Body of pancreas (tissue), 4 donors: ENCODE measurements around the gene KLHL30. TPM values are rescaled to one million over a fixed set of nuclear protein-coding genes. Genes with fewer than 3 reads are reported as not detected.

Source experiments
- ATAC-seq: fragments of 150-250 bp; one replicate; pipeline ENCODE4 v1.9.1; 2016
- DNase-seq, 4 donors: peaks; one replicate each; pipeline ENCODE4 v3.0.0-alpha.2; 2019
- H3K27ac ChIP-seq, 4 donors: fragments of 200-600 bp; sonication (generic); 1 replicate in 3 of 4; 2 replicates in 1 of 4; pipeline versions ENCODE4 v1.5.1 to v1.6.1; 2016 to 2019; ENCODE audit warnings: mild to moderate bottlenecking in 1 of 4, mixed read lengths in 1 of 4, moderate library complexity in 1 of 4
- H3K27me3 ChIP-seq, 2 donors: fragments of 200-600 bp; sonication (generic); one replicate each; pipeline ENCODE4 v1.6.0; 2016; ENCODE audit warnings: mild to moderate bottlenecking in 1 of 2
- H3K36me3 ChIP-seq, 2 donors: fragments of 200-600 bp; sonication (generic); replicated peaks in 1 of 2; 2 replicates each; pipeline ENCODE4 v1.5.1; 2016; ENCODE audit warnings: low read depth in 2 of 2; ENCODE audit not compliant: insufficient read depth in 1 of 2
- H3K4me1 ChIP-seq: fragments of 200-600 bp; sonication (generic); one replicate; pipeline ENCODE4 v1.6.0; 2016
- H3K4me3 ChIP-seq, 2 donors: fragments of 200-600 bp; sonication (generic); 1 replicate in 1 of 2; 2 replicates in 1 of 2; pipeline ENCODE4 v1.5.1; 2016 to 2019
- H3K9me3 ChIP-seq, 3 donors: fragments of 200-600 bp; sonication (generic); 1 replicate in 2 of 3; 2 replicates in 1 of 3; pipeline ENCODE4 v1.5.1; 2016
- CTCF ChIP-seq, 7 experiments: fragments of 450-650 bp in 4 of 7; fragments of 200-600 bp in 3 of 7; sonication (generic) in 3 of 7; IDR thresholded peaks; one replicate each; pipeline ENCODE4 v1.5.1; 2016 to 2019; ENCODE audit warnings: antibody characterized with exemption in 7 of 7
- POLR2A ChIP-seq, 3 donors: fragments of 450-650 bp; IDR thresholded peaks; one replicate each; pipeline ENCODE4 v1.6.1; 2016; ENCODE audit warnings: antibody characterized with exemption in 3 of 3, mild to moderate bottlenecking in 2 of 3
- WGBS, 2 donors: methylation state at CpG; one replicate each; pipeline ENCODE4 v1.1.5; 2017; 5-methylcytosine and 5-hydroxymethylcytosine counted together
- intact Hi-C: fragments of 100-400 bp; cut with DNase I; formaldehyde crosslinking; loops from one replicate; pipeline ENCODE4 v1.15.1; 2023
- total RNA-seq, 2 donors: library from RNA; depleted of rRNA; stranded (reverse); fragments of >200 nt; gene quantifications; one replicate each; pipeline ENCODE4 v1.1.0, GENCODE V29; 2016

KLHL30 gene
- total RNA-seq, 2 donors from 2014 or later = 0.26 to 0.66 TPM

GRCh38 chr2:238093181-238094140 is 45.0 kb upstream of the KLHL30 start:
- Histone ChIP-seq H3K9me3 (no peaks in the 10 kb centered on the region), H3K27ac (no peak overlapping the region), H3K36me3 (no peaks in the 10 kb centered on the region), H3K4me3 (no peak overlapping the region), H3K27me3 (no peaks in the 10 kb centered on the region), H3K4me1 (peaks cover 27% of the 10 kb centered on the region)
- WGBS, 2 donors = 92 to 94% methylated on average over 26 of the region's 26 CpGs
- ATAC-seq (no peak), DNase-seq (no peak)
- intact Hi-C loops = no loop called here
- TF ChIP-seq CTCF (IDR thresholded peaks at IDR 0.05) (no peak), POLR2A (IDR thresholded peaks at IDR 0.05) (no peak)

DNA sequence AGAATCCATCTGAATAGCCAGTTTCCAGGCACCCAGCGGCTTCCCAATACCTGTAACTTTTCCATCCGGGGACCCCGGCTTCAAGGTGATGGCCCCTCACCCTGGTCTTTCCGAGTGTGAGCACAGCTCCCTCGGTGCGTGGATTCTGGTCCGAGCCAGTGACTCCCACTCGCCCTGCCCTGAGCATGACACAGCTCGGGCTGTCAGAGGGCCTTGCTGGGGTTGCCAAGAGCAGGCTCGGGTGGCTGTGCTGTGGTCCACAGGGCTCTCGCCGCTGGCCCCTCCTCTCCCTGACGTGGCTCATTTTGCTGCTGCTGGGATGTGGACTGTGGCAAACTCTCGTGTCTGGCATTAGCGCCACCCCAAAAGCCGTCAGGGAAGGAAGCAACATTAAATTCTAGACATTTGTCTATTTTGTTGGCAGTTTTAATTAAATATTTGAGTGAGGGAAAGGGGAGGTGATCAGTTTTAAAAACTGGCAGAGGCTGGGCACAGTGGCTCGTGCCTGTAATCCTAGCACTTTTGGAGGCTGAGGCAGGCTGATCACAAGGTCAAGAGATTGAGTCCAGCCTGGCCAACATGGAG is 43.9 kb upstream of the KLHL30 start:
- intact Hi-C loops = no loop called here
- Histone ChIP-seq H3K4me3 (no peak overlapping the region), H3K36me3 (no peaks in the 10 kb centered on the region), H3K4me1 (peaks cover 35% of the 10 kb centered on the region), H3K27ac (no peak overlapping the region), H3K27me3 (no peaks in the 10 kb centered on the region), H3K9me3 (no peaks in the 10 kb centered on the region)
- 95 to 96% methylated on average over 14 to 17 of the region's 17 CpGs for WGBS, 2 donors
- no peak for ATAC-seq
- no peak for DNase-seq
- TF ChIP-seq POLR2A (IDR thresholded peaks at IDR 0.05) (no peak), CTCF (IDR thresholded peaks at IDR 0.05) (no peak)

DNA sequence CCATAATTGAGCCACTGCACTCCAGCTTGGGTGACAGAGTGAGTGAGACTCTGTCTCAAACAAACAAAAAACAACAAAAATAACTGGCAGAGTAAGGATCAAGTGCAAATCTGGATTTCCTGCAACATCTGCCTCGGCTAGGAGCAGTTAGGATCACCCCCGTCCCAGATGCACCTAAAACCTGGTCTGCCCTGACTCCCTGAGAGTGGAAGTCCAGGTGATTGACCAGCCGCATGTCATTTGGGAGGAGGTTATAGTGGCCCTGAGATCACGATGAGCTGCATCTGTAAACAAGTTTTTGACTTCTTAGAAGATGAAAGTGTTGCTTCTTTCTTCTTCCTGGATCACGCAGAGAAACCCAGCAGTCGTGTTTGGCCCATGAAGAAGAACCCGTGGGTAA is 43.3 kb upstream of the KLHL30 start:
- H3K36me3 ChIP-seq = no peaks in the 10 kb centered on the region
- peak overlapping the region in 2 of 4 donors; percentile 86 to 89 for H3K27ac ChIP-seq
- ATAC-seq = no peak
- no peaks in the 10 kb centered on the region for H3K27me3 ChIP-seq
- intact Hi-C loops = no loop called here
- H3K9me3 ChIP-seq = no peaks in the 10 kb centered on the region
- no peak for DNase-seq
- H3K4me3 ChIP-seq = no peak overlapping the region
- H3K4me1 ChIP-seq = peaks cover 35% of the 10 kb centered on the region
- TF ChIP-seq CTCF (IDR thresholded peaks at IDR 0.05) = no peak
- no peak for TF ChIP-seq POLR2A (IDR thresholded peaks at IDR 0.05)
- WGBS, 2 donors = 82 to 97% methylated on average over 7 of the region's 7 CpGs

DNA sequence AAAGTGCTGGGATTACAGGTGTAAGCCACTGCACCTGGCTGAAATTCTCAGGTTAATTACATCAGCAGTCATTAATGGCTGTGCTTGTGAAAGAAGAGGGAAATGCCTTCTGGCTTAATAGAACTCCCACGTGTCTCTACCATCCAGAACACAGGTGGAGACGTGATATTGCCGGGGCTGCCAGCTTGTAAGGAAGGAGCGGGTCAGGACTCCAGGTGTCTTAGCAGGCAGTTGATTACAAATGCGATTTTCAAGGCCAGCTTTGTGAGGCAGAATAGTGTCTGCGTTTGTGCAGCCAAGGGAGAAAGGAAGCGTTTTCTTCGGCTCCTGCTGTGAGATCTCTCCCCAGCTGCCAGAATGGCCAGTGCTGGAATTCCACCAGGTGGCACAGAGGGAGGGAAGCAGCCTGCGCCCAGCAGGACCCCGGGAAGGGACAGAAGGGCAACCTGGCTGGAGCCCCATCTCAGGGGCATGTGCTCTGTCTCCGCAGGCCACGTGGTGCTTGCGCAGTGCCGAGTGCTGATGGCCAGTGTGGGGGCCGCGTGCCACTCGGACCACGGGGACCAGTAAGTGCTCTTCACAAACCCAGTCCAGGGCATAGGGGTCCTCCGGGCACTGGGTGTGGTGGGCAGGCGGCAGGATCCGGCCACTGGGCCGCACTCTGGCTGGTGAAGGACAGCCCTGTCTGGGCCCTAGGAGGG is 42.0 kb upstream of the KLHL30 start:
- ATAC-seq (peak; percentile 72), DNase-seq (peak; percentile 70 to 90 (median 85))
- Histone ChIP-seq H3K27ac (peak overlapping the region; percentile 39 to 89 (median 80)), H3K4me1 (peaks cover 35% of the 10 kb centered on the region), H3K4me3 (no peak overlapping the region), H3K9me3 (no peaks in the 10 kb centered on the region), H3K27me3 (no peaks in the 10 kb centered on the region), H3K36me3 (no peaks in the 10 kb centered on the region)
- WGBS, 2 donors = 30 to 54% methylated on average over 10 to 17 of the region's 22 CpGs
- intact Hi-C loops = no loop called here
- peak in 2 of 3 donors; percentile 20 to 22 for TF ChIP-seq POLR2A (IDR thresholded peaks at IDR 0.05)
- TF ChIP-seq CTCF (IDR thresholded peaks at IDR 0.05) = peak in 2 of 7 experiments; percentile 15 to 18
